ENCODE data around the gene NR6A1. TPM values are rescaled to one million over a fixed set of nuclear protein-coding genes. Genes with fewer than 3 reads are reported as not detected.

The NR6A1 gene
- total RNA-seq, 4 donors from 2014 or later, result 9.7 to 14.6 (median 12.5) TPM

- Histone ChIP-seq H3K4me1 (peaks cover 3 to 50% (median 35%) of the 10 kb centered on the region in 4 donors), H3K27me3 (peaks cover 54% of the 10 kb centered on the region), H3K4me3 (peak overlapping the region; percentile 53 to 100 (median 90)), H3K9me3 (no peaks in the 10 kb centered on the region), H3K36me3 (no peaks in the 10 kb centered on the region), H3K27ac (peak overlapping the region; percentile 88 to 94 (median 90))
- intact Hi-C loops (cut with DNase I; ENCODE audit: low total_unique reads) (loop anchor here (1.0 to 10.0 kb wide), 2 partner anchors 81 to 1043 kb away; partner anchors contain the start of gene WDR38), in situ Hi-C loops (cut with MboI; ENCODE audit: low pct_ligation_motif_present in 1 of 4, low pct_unique_long_range_greater_than_20kb in 1 of 4, low sequenced_read_pairs in 3 of 4) (loop anchor here in 3 of 4 donors (5.0 to 10.0 kb wide), 4 partner anchors 80 to 603 kb away; partner anchors contain the start of genes SCAI (in 1 of the 3) and WDR38 (in 1 of the 3))
- 18 to 35% methylated on average over 17 to 39 of the region's 39 CpGs for WGBS, 2 donors (ENCODE audit: low coverage in 1 of 2)
- TF ChIP-seq, protein P1, sequence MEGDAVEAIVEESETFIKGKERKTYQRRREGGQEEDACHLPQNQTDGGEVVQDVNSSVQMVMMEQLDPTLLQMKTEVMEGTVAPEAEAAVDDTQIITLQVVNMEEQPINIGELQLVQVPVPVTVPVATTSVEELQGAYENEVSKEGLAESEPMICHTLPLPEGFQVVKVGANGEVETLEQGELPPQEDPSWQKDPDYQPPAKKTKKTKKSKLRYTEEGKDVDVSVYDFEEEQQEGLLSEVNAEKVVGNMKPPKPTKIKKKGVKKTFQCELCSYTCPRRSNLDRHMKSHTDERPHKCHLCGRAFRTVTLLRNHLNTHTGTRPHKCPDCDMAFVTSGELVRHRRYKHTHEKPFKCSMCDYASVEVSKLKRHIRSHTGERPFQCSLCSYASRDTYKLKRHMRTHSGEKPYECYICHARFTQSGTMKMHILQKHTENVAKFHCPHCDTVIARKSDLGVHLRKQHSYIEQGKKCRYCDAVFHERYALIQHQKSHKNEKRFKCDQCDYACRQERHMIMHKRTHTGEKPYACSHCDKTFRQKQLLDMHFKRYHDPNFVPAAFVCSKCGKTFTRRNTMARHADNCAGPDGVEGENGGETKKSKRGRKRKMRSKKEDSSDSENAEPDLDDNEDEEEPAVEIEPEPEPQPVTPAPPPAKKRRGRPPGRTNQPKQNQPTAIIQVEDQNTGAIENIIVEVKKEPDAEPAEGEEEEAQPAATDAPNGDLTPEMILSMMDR (IDR thresholded peaks at IDR 0.05), result peak; percentile 96 to 99 (median 97)
- no peak for TF ChIP-seq POLR2AphosphoS5 (IDR thresholded peaks at IDR 0.05)
- DNase-seq, result peak; percentile 75
These were observed 962 bp upstream of the NR6A1 start for GRCh38 chr9:124771867-124772679.

DNA sequence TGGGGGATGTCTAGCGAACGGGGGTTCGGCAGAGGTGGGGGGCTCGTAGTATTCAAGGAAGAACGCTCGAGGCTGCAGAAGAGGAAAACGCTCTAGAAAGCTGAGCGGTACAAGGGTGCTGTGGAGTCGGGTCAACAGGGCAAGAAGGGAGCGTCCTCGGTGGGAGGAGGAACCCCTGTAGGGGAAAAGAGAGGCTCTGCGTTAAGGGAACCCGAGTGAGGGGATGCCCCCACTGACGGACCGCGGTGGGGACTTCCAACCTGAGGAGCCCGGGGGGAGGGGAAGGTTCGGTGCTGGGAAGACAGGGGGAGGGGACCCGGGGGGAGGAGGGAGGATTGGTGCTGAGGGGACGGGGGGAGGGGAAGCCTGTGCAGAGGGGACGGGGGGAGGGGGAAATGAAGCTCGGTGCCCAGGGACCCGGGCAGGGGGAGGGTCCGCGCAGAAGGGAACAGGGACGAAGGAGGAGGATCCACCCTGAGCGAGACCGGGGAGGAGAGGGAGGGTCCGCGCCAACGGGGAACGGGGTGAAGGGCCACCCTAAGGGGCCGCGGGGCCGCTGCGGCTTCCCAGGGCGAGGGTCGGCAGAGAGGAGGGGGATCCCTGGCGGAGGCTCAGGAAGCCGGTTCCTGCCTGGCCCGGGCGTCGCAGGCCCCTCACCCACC is 621 bp downstream of the NR6A1 start:
- TF ChIP-seq EP300 (IDR thresholded peaks at IDR 0.05; ENCODE audit: low read depth), result no peak
- no peak for TF ChIP-seq POLR2A (IDR thresholded peaks at IDR 0.05)
- TF ChIP-seq, protein P1 (IDR thresholded peaks at IDR 0.05), result no peak
- in situ Hi-C loops (cut with MboI; ENCODE audit: low pct_ligation_motif_present in 1 of 4, low pct_unique_long_range_greater_than_20kb in 1 of 4, low sequenced_read_pairs in 3 of 4), result loop anchor here in 3 of 4 donors (5.0 to 10.0 kb wide), 4 partner anchors 82 to 604 kb away; partner anchors contain the start of genes SCAI (in 1 of the 3) and WDR38 (in 1 of the 3)
- H3K4me3 ChIP-seq, result peak overlapping the region; percentile 83 to 100 (median 91)
- intact Hi-C loops (cut with DNase I; ENCODE audit: low total_unique reads), result loop anchor here (10.0 kb wide), 1 partner anchor 1044 kb away; no protein-coding TSS in a partner anchor
- 0 to 2% methylated on average over 4 to 42 of the region's 43 CpGs for WGBS, 2 donors (ENCODE audit: low coverage in 1 of 2)
- no peaks in the 10 kb centered on the region for H3K9me3 ChIP-seq
- H3K27ac ChIP-seq, result peak overlapping the region; percentile 88 to 94 (median 90)
- DNase-seq, result peak; percentile 46
- peaks cover 53% of the 10 kb centered on the region for H3K27me3 ChIP-seq
- H3K4me1 ChIP-seq, result peaks cover 0 to 51% (median 29%) of the 10 kb centered on the region in 4 donors
- no peaks in the 10 kb centered on the region for H3K36me3 ChIP-seq

GRCh38 chr9:124769549-124770358 is 1.4 kb downstream of the NR6A1 start:
- 1 to 2% methylated on average over 10 to 56 of the region's 56 CpGs for WGBS, 2 donors (ENCODE audit: low coverage in 1 of 2)
- DNase-seq, result peak; percentile 73
- peak overlapping the region; percentile 88 to 94 (median 90) for H3K27ac ChIP-seq
- intact Hi-C loops (cut with DNase I; ENCODE audit: low total_unique reads), result loop anchor here (10.0 kb wide), 1 partner anchor 1045 kb away; no protein-coding TSS in a partner anchor
- peaks cover 54% of the 10 kb centered on the region for H3K27me3 ChIP-seq
- in situ Hi-C loops (cut with MboI; ENCODE audit: low pct_ligation_motif_present in 1 of 4, low pct_unique_long_range_greater_than_20kb in 1 of 4, low sequenced_read_pairs in 3 of 4), result loop anchor here in 3 of 4 donors (5.0 to 10.0 kb wide), 4 partner anchors 83 to 605 kb away; partner anchors contain the start of genes SCAI (in 1 of the 3) and WDR38 (in 1 of the 3)
- H3K4me3 ChIP-seq, result peak overlapping the region; percentile 83 to 100 (median 91)
- no peaks in the 10 kb centered on the region for H3K36me3 ChIP-seq
- H3K4me1 ChIP-seq, result peaks cover 0 to 51% (median 29%) of the 10 kb centered on the region in 4 donors
- H3K9me3 ChIP-seq, result no peaks in the 10 kb centered on the region
- TF ChIP-seq EP300 (IDR thresholded peaks at IDR 0.05; ENCODE audit: low read depth) (no peak), POLR2A (IDR thresholded peaks at IDR 0.05) (peak; percentile 50), POLR2AphosphoS5 (IDR thresholded peaks at IDR 0.05) (peak; percentile 3 to 51 (median 45))
- TF ChIP-seq, protein P1 (IDR thresholded peaks at IDR 0.05), result no peak
